ENCODE measurements around the gene CISD2.
"Not testable (repeated sequence)": the region's sequence is repeated elsewhere in the genome, so short reads cannot be mapped to it uniquely, and the experiment has no call there.

CISD2 gene

DNA sequence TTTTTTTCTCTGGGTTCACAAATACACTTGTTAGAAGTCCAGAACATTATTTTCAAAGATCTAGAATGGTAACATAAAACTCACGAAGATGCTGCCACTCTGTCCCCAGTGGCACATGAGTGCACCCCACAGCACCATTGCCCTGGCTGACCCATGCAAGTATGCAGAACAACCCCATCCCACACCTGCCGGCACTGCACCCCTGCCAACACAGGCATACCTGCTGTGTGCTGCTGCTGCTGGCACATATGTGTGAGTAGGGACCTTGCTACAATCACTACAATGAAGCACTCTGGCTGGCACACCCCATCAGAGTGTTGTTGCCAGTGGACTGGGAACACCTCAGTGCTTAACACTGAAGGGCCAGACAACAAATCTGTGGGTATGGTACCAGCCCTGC, 66.9 kb downstream of the CISD2 start:
- no peak for DNase-seq

DNA sequence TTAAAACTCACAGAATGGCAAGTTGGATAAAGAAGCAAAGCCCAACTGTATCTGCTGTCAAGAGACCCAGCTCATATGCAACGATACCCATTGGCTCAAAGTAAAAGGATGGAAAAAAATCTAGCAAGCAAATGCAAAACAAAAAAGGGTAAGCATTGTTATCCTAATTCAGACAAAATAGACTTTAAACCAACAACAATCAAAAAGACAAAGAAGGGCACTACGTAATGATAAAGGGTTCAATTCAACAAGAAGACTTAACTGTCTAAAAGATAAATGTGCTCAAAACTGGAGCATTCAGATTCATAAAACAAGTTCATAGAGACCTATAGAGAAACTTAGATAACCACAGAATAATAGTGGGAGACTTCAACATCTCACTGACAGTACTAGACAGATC, 69.3 kb downstream of the CISD2 start:
- DNase-seq, result not testable (repeated sequence)
